KMS-11 (cell line): Measurements from ENCODE around the gene CPED1.

ENCODE experiments used
- H2AFZ ChIP-seq: fragments of 200-600 bp; sonication (generic); 2 replicates; pipeline ENCODE4 v1.6.1; 2016; ENCODE audit warnings: antibody characterized with exemption, mixed run types, low read depth
- H3K27ac ChIP-seq: fragments of 200-600 bp; sonication (generic); 2 replicates; pipeline ENCODE4 v1.6.1; 2016; ENCODE audit warnings: mild to moderate bottlenecking, mixed run types
- H3K27me3 ChIP-seq: fragments of 200-600 bp; sonication (generic); 2 replicates; pipeline ENCODE4 v1.6.1; 2017; ENCODE audit warnings: mild to moderate bottlenecking, low read depth, mixed run types, moderate library complexity; ENCODE audit not compliant: insufficient read depth
- H3K36me3 ChIP-seq: fragments of 200-600 bp; sonication (generic); 2 replicates; pipeline ENCODE4 v1.6.1; 2017; ENCODE audit warnings: mild to moderate bottlenecking, mixed run types; ENCODE audit not compliant: insufficient read depth
- H3K4me1 ChIP-seq: fragments of 200-600 bp; sonication (generic); 2 replicates; pipeline ENCODE4 v1.6.1; 2016; ENCODE audit warnings: mild to moderate bottlenecking, low read depth, mixed run types; ENCODE audit not compliant: poor library complexity, severe bottlenecking
- H3K4me2 ChIP-seq: fragments of 200-600 bp; sonication (generic); 2 replicates; pipeline ENCODE4 v1.7.0; 2016; ENCODE audit warnings: mild to moderate bottlenecking, mixed run types
- H3K4me3 ChIP-seq: fragments of 200-600 bp; sonication (generic); IDR thresholded peaks from 2 replicates; pipeline ENCODE4 v1.6.1; 2017; ENCODE audit warnings: low read depth, low read length, mixed read lengths; ENCODE audit not compliant: insufficient read depth
- H3K79me2 ChIP-seq: fragments of 200-600 bp; sonication (generic); 2 replicates; pipeline ENCODE4 v1.6.1; 2016; ENCODE audit warnings: low read depth, mixed run types; ENCODE audit not compliant: insufficient read depth
- H3K9ac ChIP-seq: fragments of 200-600 bp; sonication (generic); 2 replicates; pipeline ENCODE4 v1.6.1; 2016; ENCODE audit warnings: mild to moderate bottlenecking, mixed run types
- H4K20me1 ChIP-seq: fragments of 200-600 bp; sonication (generic); 2 replicates; pipeline ENCODE4 v1.6.1; 2016; ENCODE audit warnings: mild to moderate bottlenecking, mixed run types; ENCODE audit not compliant: insufficient read depth
- CTCF ChIP-seq: fragments of 200-600 bp; sonication (generic); conservative IDR thresholded peaks from 2 replicates; pipeline ENCODE4 v1.6.1; 2017; ENCODE audit warnings: low read depth, mild to moderate bottlenecking, antibody characterized with exemption, low read length, moderate library complexity, mixed read lengths

The CPED1 gene

DNA sequence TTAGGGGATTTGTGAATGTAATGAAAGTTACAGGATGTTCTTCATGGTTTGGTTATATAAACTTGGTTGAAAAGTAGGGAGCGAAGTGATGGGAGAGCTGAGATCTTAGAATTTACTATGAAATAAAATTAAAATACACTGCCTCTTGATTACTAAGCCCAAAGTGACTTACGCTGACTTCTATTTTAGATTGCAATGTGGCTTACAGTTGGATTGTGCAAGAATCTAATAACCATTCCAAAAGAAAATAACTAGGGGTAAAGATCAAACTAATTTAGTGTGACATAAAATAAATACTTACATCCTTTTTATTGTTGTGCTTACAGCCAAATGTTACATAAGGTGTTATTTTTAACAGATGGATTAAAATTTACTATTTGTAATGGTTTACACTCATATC lies 355.6 kb downstream of the CPED1 start:
- Histone ChIP-seq H3K27ac (no peak overlapping the region), H3K9ac (no peak overlapping the region), H3K79me2 (no peaks in the 10 kb centered on the region), H2AFZ (no peak overlapping the region), H3K36me3 (no peaks in the 10 kb centered on the region), H3K4me3 (no peak overlapping the region), H3K4me2 (no peak overlapping the region), H3K27me3 (no peaks in the 10 kb centered on the region), H4K20me1 (no peaks in the 10 kb centered on the region), H3K4me1 (no peaks in the 10 kb centered on the region)
- TF ChIP-seq CTCF: no peak

- H3K36me3 ChIP-seq: no peaks in the 10 kb centered on the region
- no peaks in the 10 kb centered on the region for H3K4me1 ChIP-seq
- H4K20me1 ChIP-seq: no peaks in the 10 kb centered on the region
- H3K79me2 ChIP-seq: no peaks in the 10 kb centered on the region
- no peak overlapping the region for H3K27ac ChIP-seq
- H2AFZ ChIP-seq: no peak overlapping the region
- H3K4me2 ChIP-seq: no peak overlapping the region
- no peaks in the 10 kb centered on the region for H3K27me3 ChIP-seq
- H3K9ac ChIP-seq: no peak overlapping the region
- no peak overlapping the region for H3K4me3 ChIP-seq
- TF ChIP-seq CTCF: no peak
Observed at GRCh38 chr7:121344497-121344896, 356.0 kb downstream of the CPED1 start.
